B cell (primary cell): Measurements from ENCODE around the gene SFTPB. TPM values are rescaled to one million over a fixed set of nuclear protein-coding genes. Genes with fewer than 3 reads are reported as not detected.
"Not testable (repeated sequence)": the region's sequence is repeated elsewhere in the genome, so short reads cannot be mapped to it uniquely, and the experiment has no call there.

Experiments
- ATAC-seq: fragments of 200-7000 bp; cut with Tn5 transposase; one replicate; pipeline ENCODE4 v1.10.0; 2021; ENCODE audit warnings: low read depth, mild to moderate bottlenecking, moderate number of reproducible peaks, moderate library complexity
- CTCF ChIA-PET: fragments of 350-600 bp; sonication (Branson Sonifier 250); formaldehyde crosslinking; loops from one replicate; lab custom pipeline; 2021; ENCODE audit warnings: antibody characterized with exemption, inconsistent platforms; lab: Charles Lee
- POLR2A ChIA-PET: fragments of 350-600 bp; sonication (Branson Sonifier 250); formaldehyde crosslinking; loops from one replicate; lab custom pipeline; 2021; ENCODE audit warnings: antibody characterized with exemption; lab: Charles Lee
- DNase-seq: peaks from one replicate; pipeline ENCODE4 v3.0.0; 2013
- H2AFZ ChIP-seq: 2 replicates; pipeline ENCODE4 v1.6.1; 2012; ENCODE audit warnings: mild to moderate bottlenecking, low read depth, low read length; ENCODE audit not compliant: insufficient read depth, poor library complexity, severe bottlenecking
- H3K27ac ChIP-seq, 2 donors: 1 replicate in 1 of 2; 2 replicates in 1 of 2; pipeline ENCODE4 v1.5.1; 2012 to 2013; ENCODE audit warnings: low read length in 2 of 2, mild to moderate bottlenecking in 2 of 2, moderate library complexity in 1 of 2
- H3K27me3 ChIP-seq, 4 experiments: fragments of 200-600 bp in 1 of 4; sonication (generic) in 1 of 4; replicated peaks in 1 of 4; 1 replicate in 2 of 4; 2 replicates in 2 of 4; pipeline versions ENCODE4 v1.6.1 to v1.7.0; 2013 to 2016; ENCODE audit warnings: low read length in 3 of 4, mild to moderate bottlenecking in 2 of 4, mixed read lengths in 1 of 4, moderate library complexity in 1 of 4; ENCODE audit not compliant: insufficient read depth in 4 of 4, control insufficient read depth in 3 of 4; ENCODE audit errors: control extremely low read depth in 1 of 4
- H3K36me3 ChIP-seq, 2 experiments: replicated peaks in 1 of 2; 1 replicate in 1 of 2; 2 replicates in 1 of 2; pipeline versions ENCODE4 v1.6.1 to v1.7.1; 2013; ENCODE audit warnings: low read length in 1 of 2; ENCODE audit not compliant: insufficient read depth in 2 of 2, control insufficient read depth in 1 of 2; ENCODE audit errors: control extremely low read depth in 1 of 2, extremely low read depth in 1 of 2
- H3K4me1 ChIP-seq, 2 donors: fragments of 200-600 bp in 1 of 2; sonication (generic) in 1 of 2; 1 replicate in 1 of 2; 2 replicates in 1 of 2; pipeline versions ENCODE4 v1.5.1 to v1.6.1; 2013 to 2017; ENCODE audit warnings: low read length in 2 of 2; ENCODE audit not compliant: control insufficient read depth in 2 of 2, insufficient read depth in 2 of 2
- H3K4me2 ChIP-seq: replicated peaks from 2 replicates; pipeline ENCODE3; 2012; ENCODE audit warnings: mild to moderate bottlenecking, low read depth, low read length; ENCODE audit not compliant: poor library complexity, severe bottlenecking
- H3K4me3 ChIP-seq, 5 experiments: fragments of 200-600 bp in 1 of 5; sonication (generic) in 1 of 5; 1 replicate in 3 of 5; 2 replicates in 2 of 5; pipeline versions ENCODE4 v1.5.1 to v1.7.0; 2011 to 2016; ENCODE audit warnings: low read length in 4 of 5, mild to moderate bottlenecking in 4 of 5, low read depth in 2 of 5, control low read depth in 1 of 5, moderate library complexity in 1 of 5; ENCODE audit not compliant: insufficient read depth in 1 of 5; ENCODE audit errors: control extremely low read depth in 1 of 5, extremely low read depth in 1 of 5
- H3K79me2 ChIP-seq: fragments of 200-600 bp; sonication (generic); one replicate; pipeline ENCODE4 v1.6.0; 2016; ENCODE audit warnings: low read length; ENCODE audit not compliant: control insufficient read depth, insufficient read depth
- H3K9ac ChIP-seq: fragments of 200-600 bp; sonication (generic); 2 replicates; pipeline ENCODE4 v1.6.1; 2017; ENCODE audit warnings: mild to moderate bottlenecking, low read length, moderate library complexity
- H3K9me3 ChIP-seq, 3 donors: one replicate each; pipeline versions ENCODE4 v1.6.1 to v1.7.1; 2013; ENCODE audit warnings: low read length in 2 of 3; ENCODE audit not compliant: control insufficient read depth in 2 of 3, insufficient read depth in 1 of 3; ENCODE audit errors: control extremely low read depth in 1 of 3
- H4K20me1 ChIP-seq: 2 replicates; pipeline ENCODE4 v1.6.0; 2012; ENCODE audit warnings: mild to moderate bottlenecking, low read length; ENCODE audit not compliant: insufficient read depth, control insufficient read depth, poor library complexity, severe bottlenecking
- H3K27ac Mint-ChIP-seq: one replicate; pipeline ENCODE4 v1.8.0; 2021; ENCODE audit warnings: mixed read lengths
- H3K27me3 Mint-ChIP-seq: one replicate; pipeline ENCODE4 v1.8.0; 2021; ENCODE audit warnings: mixed read lengths
- H3K4me1 Mint-ChIP-seq: one replicate; pipeline ENCODE4 v1.8.0; 2021; ENCODE audit warnings: mixed read lengths
- H3K4me3 Mint-ChIP-seq: one replicate; pipeline ENCODE4 v1.8.0; 2021; ENCODE audit warnings: mixed read lengths
- H3K9me3 Mint-ChIP-seq: one replicate; pipeline ENCODE4 v1.8.0; 2022; ENCODE audit warnings: mixed read lengths; ENCODE audit not compliant: insufficient read depth
- EZH2 ChIP-seq: IDR thresholded peaks from 2 replicates; pipeline ENCODE4 v1.6.1; 2012; ENCODE audit warnings: borderline replicate concordance, low read depth, mild to moderate bottlenecking, moderate library complexity, low read length; ENCODE audit not compliant: insufficient read depth, poor library complexity, severe bottlenecking
- WGBS: methylation state at CpG from one replicate; pipeline ENCODE4 v1.1.5; 2013; ENCODE audit warnings: missing lambda C conversion rate; ENCODE audit not compliant: insufficient coverage; 5-methylcytosine and 5-hydroxymethylcytosine counted together
- intact Hi-C: fragments of 100-400 bp; cut with micrococcal nuclease; formaldehyde crosslinking; loops from one replicate; pipeline ENCODE4 v1.10.0; 2022
- polyA plus RNA-seq: library from polyadenylated mRNA; depleted of rRNA; stranded (reverse); fragments of >200 nt; gene quantifications from 2 replicates; pipeline ENCODE4 v1.2.3, GENCODE V29; 2012
- total RNA-seq, 2 donors: library from RNA; stranded (reverse); fragments of 120-200 nt in 1 of 2; gene quantifications; 1 replicate in 1 of 2; 2 replicates in 1 of 2; pipeline versions ENCODE4 v1.2.3 to v1.2.4, GENCODE V29; 2013 to 2022
- TF ChIP-seq, protein P1 (sequence below): fragments of 200-600 bp; IDR thresholded peaks from one replicate; pipeline ENCODE4 v1.8.0; 2022; ENCODE audit warnings: antibody characterized with exemption, mild to moderate bottlenecking

SFTPB gene
- total and polyA plus RNA-seq, 2 donors (not counting 1 experiment from before 2014, with no cell fraction given), result not detected

DNA sequence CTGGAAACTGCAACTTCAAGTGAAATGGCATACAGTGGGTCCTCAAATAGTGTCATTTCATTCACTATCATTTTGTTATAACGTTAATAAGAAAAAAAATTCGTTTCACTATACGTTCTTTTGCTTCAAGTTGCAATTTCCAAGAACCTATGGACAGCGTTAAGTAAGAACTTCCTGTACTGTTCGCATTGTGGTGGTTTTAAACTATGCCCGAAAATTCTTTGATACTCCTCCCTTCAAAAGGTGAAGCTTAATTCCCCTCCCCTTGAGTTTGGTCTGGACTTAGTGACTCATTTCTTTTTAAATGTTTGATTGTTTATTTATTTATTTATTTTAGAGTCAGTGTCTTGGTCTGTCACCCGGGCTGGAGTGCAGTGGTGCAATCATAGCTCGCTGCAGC, 46.8 kb upstream of the SFTPB start:
- Mint-ChIP-seq H3K27ac (no peak overlapping the region), H3K4me1 (no peaks in the 10 kb centered on the region), H3K27me3 (peaks cover 39% of the 10 kb centered on the region), H3K9me3 (no peaks in the 10 kb centered on the region), H3K4me3 (no peak overlapping the region)
- no peaks in the 10 kb centered on the region for H3K4me1 ChIP-seq
- H3K4me2 ChIP-seq, result no peak overlapping the region
- no peak for ATAC-seq
- no peak overlapping the region for H3K4me3 ChIP-seq
- POLR2A ChIA-PET, result no interaction called here
- no peak for DNase-seq
- no peaks in the 10 kb centered on the region for H3K9me3 ChIP-seq
- H3K9ac ChIP-seq, result no peak overlapping the region
- no peaks in the 10 kb centered on the region for H3K79me2 ChIP-seq
- no peaks in the 10 kb centered on the region for H4K20me1 ChIP-seq
- CTCF ChIA-PET, result interaction anchor here (1.4 kb wide), 1 partner anchor 14 kb away, joined by 5 read pairs; no protein-coding TSS in a partner anchor
- TF ChIP-seq, protein P1, sequence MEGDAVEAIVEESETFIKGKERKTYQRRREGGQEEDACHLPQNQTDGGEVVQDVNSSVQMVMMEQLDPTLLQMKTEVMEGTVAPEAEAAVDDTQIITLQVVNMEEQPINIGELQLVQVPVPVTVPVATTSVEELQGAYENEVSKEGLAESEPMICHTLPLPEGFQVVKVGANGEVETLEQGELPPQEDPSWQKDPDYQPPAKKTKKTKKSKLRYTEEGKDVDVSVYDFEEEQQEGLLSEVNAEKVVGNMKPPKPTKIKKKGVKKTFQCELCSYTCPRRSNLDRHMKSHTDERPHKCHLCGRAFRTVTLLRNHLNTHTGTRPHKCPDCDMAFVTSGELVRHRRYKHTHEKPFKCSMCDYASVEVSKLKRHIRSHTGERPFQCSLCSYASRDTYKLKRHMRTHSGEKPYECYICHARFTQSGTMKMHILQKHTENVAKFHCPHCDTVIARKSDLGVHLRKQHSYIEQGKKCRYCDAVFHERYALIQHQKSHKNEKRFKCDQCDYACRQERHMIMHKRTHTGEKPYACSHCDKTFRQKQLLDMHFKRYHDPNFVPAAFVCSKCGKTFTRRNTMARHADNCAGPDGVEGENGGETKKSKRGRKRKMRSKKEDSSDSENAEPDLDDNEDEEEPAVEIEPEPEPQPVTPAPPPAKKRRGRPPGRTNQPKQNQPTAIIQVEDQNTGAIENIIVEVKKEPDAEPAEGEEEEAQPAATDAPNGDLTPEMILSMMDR, result no peak
- TF ChIP-seq EZH2, result no peak
- no peak overlapping the region for H3K27ac ChIP-seq
- WGBS, result 83% methylated on average over 2 of the region's 8 CpGs
- H3K36me3 ChIP-seq, result no peaks in the 10 kb centered on the region
- intact Hi-C loops, result no loop called here
- no peak overlapping the region for H2AFZ ChIP-seq
- peaks cover 0 to 15% (median 3%) of the 10 kb centered on the region in 4 experiments for H3K27me3 ChIP-seq

DNA sequence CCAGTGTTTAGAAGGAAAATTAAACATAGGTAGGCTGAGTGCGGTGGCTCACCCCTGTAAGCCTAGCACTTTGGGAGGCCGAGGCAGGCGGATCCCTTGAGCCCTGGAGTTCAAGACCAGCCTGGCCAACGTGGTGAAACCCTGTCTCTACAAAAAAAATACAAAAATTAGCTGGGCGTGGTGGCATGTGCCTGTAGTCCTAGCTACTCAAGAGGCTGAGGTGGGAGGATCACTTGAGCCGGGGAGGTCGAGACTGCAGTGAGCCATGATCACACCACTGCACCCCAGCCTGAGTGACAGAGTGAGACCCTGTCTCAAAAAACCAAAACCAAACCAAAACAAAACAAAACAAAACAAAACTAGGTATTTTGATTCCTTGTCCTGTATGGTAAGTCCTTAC, 46.4 kb upstream of the SFTPB start:
- peaks cover 42% of the 10 kb centered on the region for H3K27me3 Mint-ChIP-seq
- H2AFZ ChIP-seq, H3K27ac ChIP-seq, H4K20me1 ChIP-seq, H3K4me3 Mint-ChIP-seq, POLR2A ChIA-PET, H3K27ac Mint-ChIP-seq, H3K9ac ChIP-seq, ATAC-seq, H3K9me3 Mint-ChIP-seq, H3K4me2 ChIP-seq, H3K4me3 ChIP-seq, H3K79me2 ChIP-seq, H3K36me3 ChIP-seq, H3K9me3 ChIP-seq, DNase-seq, H3K4me1 ChIP-seq, H3K4me1 Mint-ChIP-seq, intact Hi-C loops: not testable (repeated sequence)
- no CpG with 5 or more reads among the region's 7 CpGs for WGBS
- CTCF ChIA-PET, result interaction anchor here (1.0 to 1.4 kb wide), 3 partner anchors 13 to 92 kb away, joined by 3 to 6 read pairs (median 5); no protein-coding TSS in a partner anchor
- H3K27me3 ChIP-seq, result peaks cover 0 to 15% (median 2%) of the 10 kb centered on the region in 4 experiments
